ENCODE data around the gene TNPO3. TPM values are rescaled to one million over a fixed set of nuclear protein-coding genes. Genes with fewer than 3 reads are reported as not detected.

Gene TNPO3
- total RNA-seq, 1 donor from 2014 or later: 96.2 TPM

- Histone ChIP-seq H3K4me3 (no peak overlapping the region), H3K4me1 (no peaks in the 10 kb centered on the region), H3F3A (ENCODE audit: low read depth) (peaks cover 4% of the 10 kb centered on the region), H3K9ac (no peak overlapping the region), H2AFZ (replicated peaks) (no peak overlapping the region), H3K79me2 (ENCODE audit: low read depth) (no peaks in the 10 kb centered on the region), H3K9me3 (ENCODE audit: low read depth) (no peaks in the 10 kb centered on the region), H4K20me1 (ENCODE audit: low read depth) (no peaks in the 10 kb centered on the region), H3K4me2 (no peak overlapping the region), H3K36me3 (no peaks in the 10 kb centered on the region), H3K27me3 (no peaks in the 10 kb centered on the region), H3K27ac (no peak overlapping the region)
- H3K36me3 Mint-ChIP-seq: no peaks in the 10 kb centered on the region
- H3K27ac Mint-ChIP-seq: no peak overlapping the region
- TF ChIP-seq, protein P1, sequence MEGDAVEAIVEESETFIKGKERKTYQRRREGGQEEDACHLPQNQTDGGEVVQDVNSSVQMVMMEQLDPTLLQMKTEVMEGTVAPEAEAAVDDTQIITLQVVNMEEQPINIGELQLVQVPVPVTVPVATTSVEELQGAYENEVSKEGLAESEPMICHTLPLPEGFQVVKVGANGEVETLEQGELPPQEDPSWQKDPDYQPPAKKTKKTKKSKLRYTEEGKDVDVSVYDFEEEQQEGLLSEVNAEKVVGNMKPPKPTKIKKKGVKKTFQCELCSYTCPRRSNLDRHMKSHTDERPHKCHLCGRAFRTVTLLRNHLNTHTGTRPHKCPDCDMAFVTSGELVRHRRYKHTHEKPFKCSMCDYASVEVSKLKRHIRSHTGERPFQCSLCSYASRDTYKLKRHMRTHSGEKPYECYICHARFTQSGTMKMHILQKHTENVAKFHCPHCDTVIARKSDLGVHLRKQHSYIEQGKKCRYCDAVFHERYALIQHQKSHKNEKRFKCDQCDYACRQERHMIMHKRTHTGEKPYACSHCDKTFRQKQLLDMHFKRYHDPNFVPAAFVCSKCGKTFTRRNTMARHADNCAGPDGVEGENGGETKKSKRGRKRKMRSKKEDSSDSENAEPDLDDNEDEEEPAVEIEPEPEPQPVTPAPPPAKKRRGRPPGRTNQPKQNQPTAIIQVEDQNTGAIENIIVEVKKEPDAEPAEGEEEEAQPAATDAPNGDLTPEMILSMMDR (IDR thresholded peaks at IDR 0.05): no peak
- no peak for TF ChIP-seq EZH2phosphoT487 (IDR thresholded peaks at IDR 0.05)
- no peak for TF ChIP-seq EZH2 (IDR thresholded peaks at IDR 0.05)
- peaks cover 2% of the 10 kb centered on the region for H3K9me3 Mint-ChIP-seq
- no peak overlapping the region for H3K4me3 Mint-ChIP-seq
- no peaks in the 10 kb centered on the region for H3K4me1 Mint-ChIP-seq
- no peak for DNase-seq (ENCODE audit: low spot score)
- no peaks in the 10 kb centered on the region for H3K27me3 Mint-ChIP-seq (ENCODE audit: insufficient read depth, low read depth)
Measured at GRCh38 chr7:129074994-129075393, 20.1 kb upstream of the TNPO3 start.

GRCh38 chr7:129074361-129074871, 19.5 kb upstream of the TNPO3 start:
- Histone ChIP-seq H3K79me2 (ENCODE audit: low read depth) (no peaks in the 10 kb centered on the region), H3K4me3 (no peak overlapping the region), H3K27ac (no peak overlapping the region), H4K20me1 (ENCODE audit: low read depth) (no peaks in the 10 kb centered on the region), H3K4me2 (no peak overlapping the region), H2AFZ (replicated peaks) (no peak overlapping the region), H3K36me3 (no peaks in the 10 kb centered on the region), H3F3A (ENCODE audit: low read depth) (peaks cover 4% of the 10 kb centered on the region), H3K9ac (no peak overlapping the region), H3K4me1 (no peaks in the 10 kb centered on the region), H3K27me3 (no peaks in the 10 kb centered on the region), H3K9me3 (ENCODE audit: low read depth) (no peaks in the 10 kb centered on the region)
- no peak overlapping the region for H3K27ac Mint-ChIP-seq
- H3K4me1 Mint-ChIP-seq: no peaks in the 10 kb centered on the region
- TF ChIP-seq EZH2 (IDR thresholded peaks at IDR 0.05): no peak
- TF ChIP-seq EZH2phosphoT487 (IDR thresholded peaks at IDR 0.05): no peak
- TF ChIP-seq, protein P1 (IDR thresholded peaks at IDR 0.05): no peak
- H3K27me3 Mint-ChIP-seq (ENCODE audit: insufficient read depth, low read depth): no peaks in the 10 kb centered on the region
- H3K4me3 Mint-ChIP-seq: no peak overlapping the region
- no peaks in the 10 kb centered on the region for H3K36me3 Mint-ChIP-seq
- peaks cover 2% of the 10 kb centered on the region for H3K9me3 Mint-ChIP-seq
- no peak for DNase-seq (ENCODE audit: low spot score)

DNA sequence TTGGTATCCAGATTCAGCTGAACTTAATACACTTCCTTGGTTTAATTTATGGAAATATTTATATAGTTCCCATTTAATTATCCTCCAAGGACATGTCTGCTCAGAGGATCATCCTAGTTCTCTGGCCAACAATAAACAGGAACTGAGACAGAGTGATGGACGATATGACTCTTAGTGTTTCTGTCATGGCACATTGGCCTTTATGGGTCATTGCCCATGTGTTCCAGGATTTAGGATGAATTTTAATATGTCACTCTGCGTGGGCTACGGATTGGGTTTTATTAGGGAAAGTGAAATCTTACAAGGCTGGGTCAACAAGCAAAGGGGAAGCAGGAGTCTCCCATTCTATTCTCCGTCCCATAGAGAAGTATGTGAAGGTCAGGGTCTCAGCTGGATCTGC, 18.8 kb upstream of the TNPO3 start:
- H3F3A ChIP-seq (ENCODE audit: low read depth): peaks cover 4% of the 10 kb centered on the region
- no peak overlapping the region for H3K4me3 ChIP-seq
- H3K9me3 ChIP-seq (ENCODE audit: low read depth): no peaks in the 10 kb centered on the region
- no peak overlapping the region for H3K27ac Mint-ChIP-seq
- no peak for DNase-seq (ENCODE audit: low spot score)
- H3K27ac ChIP-seq: no peak overlapping the region
- no peak overlapping the region for H3K4me2 ChIP-seq
- H2AFZ ChIP-seq (replicated peaks): no peak overlapping the region
- H3K4me1 Mint-ChIP-seq: no peaks in the 10 kb centered on the region
- no peaks in the 10 kb centered on the region for H3K79me2 ChIP-seq (ENCODE audit: low read depth)
- H3K4me1 ChIP-seq: no peaks in the 10 kb centered on the region
- no peak overlapping the region for H3K4me3 Mint-ChIP-seq
- H3K9ac ChIP-seq: no peak overlapping the region
- no peaks in the 10 kb centered on the region for H3K27me3 ChIP-seq
- no peaks in the 10 kb centered on the region for H3K27me3 Mint-ChIP-seq (ENCODE audit: insufficient read depth, low read depth)
- H3K9me3 Mint-ChIP-seq: peaks cover 2% of the 10 kb centered on the region
- no peaks in the 10 kb centered on the region for H4K20me1 ChIP-seq (ENCODE audit: low read depth)
- no peak for TF ChIP-seq EZH2 (IDR thresholded peaks at IDR 0.05)
- no peaks in the 10 kb centered on the region for H3K36me3 Mint-ChIP-seq
- no peaks in the 10 kb centered on the region for H3K36me3 ChIP-seq

DNA sequence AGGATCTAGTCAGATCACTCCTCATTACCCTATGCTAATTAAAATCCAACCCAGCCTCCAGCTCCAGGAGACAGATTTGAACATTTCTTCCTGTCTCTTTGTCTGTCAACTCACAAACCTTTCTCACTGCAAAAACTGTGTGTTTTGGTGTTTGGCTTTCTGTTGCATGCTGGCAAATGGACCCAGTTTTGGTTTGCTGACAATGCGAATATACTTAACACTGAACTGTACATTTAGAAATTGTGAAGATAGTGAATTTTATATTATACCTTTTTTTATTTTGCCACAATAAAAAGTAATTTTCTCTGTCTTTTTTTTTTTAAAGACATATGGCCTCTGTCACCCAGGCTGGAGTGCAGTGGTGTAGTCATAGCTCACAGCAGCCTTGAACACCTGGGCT, 18.3 kb upstream of the TNPO3 start:
- Histone ChIP-seq H3K79me2 (ENCODE audit: low read depth) (no peaks in the 10 kb centered on the region), H3K27ac (no peak overlapping the region), H4K20me1 (ENCODE audit: low read depth) (no peaks in the 10 kb centered on the region), H2AFZ (replicated peaks) (no peak overlapping the region), H3K4me1 (no peaks in the 10 kb centered on the region), H3F3A (ENCODE audit: low read depth) (peaks cover 4% of the 10 kb centered on the region), H3K4me2 (no peak overlapping the region), H3K4me3 (no peak overlapping the region), H3K9ac (no peak overlapping the region), H3K9me3 (ENCODE audit: low read depth) (no peaks in the 10 kb centered on the region), H3K36me3 (no peaks in the 10 kb centered on the region), H3K27me3 (no peaks in the 10 kb centered on the region)
- no peak overlapping the region for H3K4me3 Mint-ChIP-seq
- no peaks in the 10 kb centered on the region for H3K36me3 Mint-ChIP-seq
- TF ChIP-seq EZH2phosphoT487 (IDR thresholded peaks at IDR 0.05) (no peak), EZH2 (IDR thresholded peaks at IDR 0.05) (no peak)
- TF ChIP-seq, protein P1 (IDR thresholded peaks at IDR 0.05): no peak
- no peak for DNase-seq (ENCODE audit: low spot score)
- H3K4me1 Mint-ChIP-seq: no peaks in the 10 kb centered on the region
- no peaks in the 10 kb centered on the region for H3K27me3 Mint-ChIP-seq (ENCODE audit: insufficient read depth, low read depth)
- H3K27ac Mint-ChIP-seq: no peak overlapping the region
- H3K9me3 Mint-ChIP-seq: peaks cover 2% of the 10 kb centered on the region

All from neural progenitor cell (in vitro differentiated cells).